Esophagus squamous epithelium (tissue), 4 donors: Measurements from ENCODE around the gene TSHR.

ENCODE experiments used
- POLR2A ChIP-seq, 4 donors: fragments of 450-650 bp; IDR thresholded peaks; one replicate each; pipeline ENCODE4 v1.6.1; 2017; ENCODE audit warnings: antibody characterized with exemption in 4 of 4, mild to moderate bottlenecking in 4 of 4, moderate library complexity in 3 of 4
- TF ChIP-seq, protein P1 (sequence below), 6 experiments: fragments of 450-650 bp in 4 of 6; fragments of 200-600 bp in 2 of 6; sonication (generic) in 2 of 6; IDR thresholded peaks; one replicate each; pipeline ENCODE4 v1.5.1; 2016 to 2019; ENCODE audit warnings: antibody characterized with exemption in 6 of 6, mild to moderate bottlenecking in 4 of 6, moderate library complexity in 4 of 6

DNA sequence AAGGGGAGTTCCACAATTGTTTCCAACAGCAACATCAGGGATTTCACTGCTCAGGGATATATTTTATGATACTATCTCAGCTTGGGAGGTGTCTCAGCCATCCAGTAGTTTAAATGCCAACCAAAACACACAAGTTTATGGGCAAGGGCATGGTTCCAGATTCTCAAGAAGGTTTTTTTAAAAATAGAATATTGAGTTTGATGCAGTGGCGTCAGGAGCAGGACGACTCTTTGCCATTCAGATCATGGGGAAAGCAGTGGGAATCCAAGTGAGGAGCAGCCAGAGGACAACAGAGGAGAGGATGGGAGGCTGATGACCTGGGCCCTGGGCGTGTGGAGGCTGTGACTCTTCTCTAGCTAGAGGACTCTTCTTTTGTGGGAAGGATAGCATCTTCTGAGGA is 25.7 kb downstream of the TSHR start:
- TF ChIP-seq, protein P1, sequence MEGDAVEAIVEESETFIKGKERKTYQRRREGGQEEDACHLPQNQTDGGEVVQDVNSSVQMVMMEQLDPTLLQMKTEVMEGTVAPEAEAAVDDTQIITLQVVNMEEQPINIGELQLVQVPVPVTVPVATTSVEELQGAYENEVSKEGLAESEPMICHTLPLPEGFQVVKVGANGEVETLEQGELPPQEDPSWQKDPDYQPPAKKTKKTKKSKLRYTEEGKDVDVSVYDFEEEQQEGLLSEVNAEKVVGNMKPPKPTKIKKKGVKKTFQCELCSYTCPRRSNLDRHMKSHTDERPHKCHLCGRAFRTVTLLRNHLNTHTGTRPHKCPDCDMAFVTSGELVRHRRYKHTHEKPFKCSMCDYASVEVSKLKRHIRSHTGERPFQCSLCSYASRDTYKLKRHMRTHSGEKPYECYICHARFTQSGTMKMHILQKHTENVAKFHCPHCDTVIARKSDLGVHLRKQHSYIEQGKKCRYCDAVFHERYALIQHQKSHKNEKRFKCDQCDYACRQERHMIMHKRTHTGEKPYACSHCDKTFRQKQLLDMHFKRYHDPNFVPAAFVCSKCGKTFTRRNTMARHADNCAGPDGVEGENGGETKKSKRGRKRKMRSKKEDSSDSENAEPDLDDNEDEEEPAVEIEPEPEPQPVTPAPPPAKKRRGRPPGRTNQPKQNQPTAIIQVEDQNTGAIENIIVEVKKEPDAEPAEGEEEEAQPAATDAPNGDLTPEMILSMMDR (IDR thresholded peaks at IDR 0.05) = no peak
- TF ChIP-seq POLR2A (IDR thresholded peaks at IDR 0.05) = no peak
